ENCODE data around the gene THTPA.
"Not testable (repeated sequence)": the region's sequence is repeated elsewhere in the genome, so short reads cannot be mapped to it uniquely, and the experiment has no call there.

THTPA gene

GRCh38 chr14:23578560-23579310 lies 22.7 kb downstream of the THTPA start, which contains the start of gene JPH4:
Gene JPH4 (minus strand): TSS chr14:23578790. CDS start chr14:23577453, 1,337 bp downstream.
- no peak within 1 kb of the TSS for H3K4me3 ChIP-seq (ENCODE audit: low read depth, low read length)
- DNase-seq (ENCODE audit: low read depth), result no peak

- H3K4me3 ChIP-seq (ENCODE audit: low read depth, low read length), result no peak overlapping the region
- DNase-seq (ENCODE audit: low read depth), result no peak
These were observed 23.2 kb downstream of the THTPA start for GRCh38 chr14:23579311-23579630.

GRCh38 chr14:23579739-23580138 lies 23.7 kb downstream of the THTPA start:
- no peak overlapping the region for H3K4me3 ChIP-seq (ENCODE audit: low read depth, low read length)
- no peak for DNase-seq (ENCODE audit: low read depth)

- DNase-seq (ENCODE audit: low read depth), result no peak
- H3K4me3 ChIP-seq (ENCODE audit: low read depth, low read length), result no peak overlapping the region
These were observed 24.3 kb downstream of the THTPA start for GRCh38 chr14:23580152-23580926.

GRCh38 chr14:23580948-23581281 lies 24.8 kb downstream of the THTPA start:
- DNase-seq (ENCODE audit: low read depth), result no peak
- H3K4me3 ChIP-seq (ENCODE audit: low read depth, low read length), result no peak overlapping the region

GRCh38 chr14:23582906-23583760 lies 27.1 kb downstream of the THTPA start:
- no peak overlapping the region for H3K4me3 ChIP-seq (ENCODE audit: low read depth, low read length)
- DNase-seq (ENCODE audit: low read depth), result no peak

GRCh38 chr14:23583761-23584526 lies 27.9 kb downstream of the THTPA start:
- H3K4me3 ChIP-seq (ENCODE audit: low read depth, low read length); DNase-seq (ENCODE audit: low read depth): not testable (repeated sequence)

- H3K4me3 ChIP-seq (ENCODE audit: low read depth, low read length); DNase-seq (ENCODE audit: low read depth): not testable (repeated sequence)
These were observed 28.6 kb downstream of the THTPA start for GRCh38 chr14:23584527-23585203.

GRCh38 chr14:23588884-23589598 lies 33.0 kb downstream of the THTPA start:
- H3K4me3 ChIP-seq (ENCODE audit: low read depth, low read length), result no peak overlapping the region
- peak; percentile 64 for DNase-seq (ENCODE audit: low read depth)

- DNase-seq (ENCODE audit: low read depth), result no peak
- no peak overlapping the region for H3K4me3 ChIP-seq (ENCODE audit: low read depth, low read length)
These were observed 33.5 kb downstream of the THTPA start for GRCh38 chr14:23589606-23590005.

GRCh38 chr14:23590198-23590597 lies 34.1 kb downstream of the THTPA start:
- DNase-seq (ENCODE audit: low read depth), result no peak
- no peak overlapping the region for H3K4me3 ChIP-seq (ENCODE audit: low read depth, low read length)

GRCh38 chr14:23594191-23594590 lies 38.1 kb downstream of the THTPA start:
- DNase-seq (ENCODE audit: low read depth); H3K4me3 ChIP-seq (ENCODE audit: low read depth, low read length): not testable (repeated sequence)

- H3K4me3 ChIP-seq (ENCODE audit: low read depth, low read length), result no peak overlapping the region
- DNase-seq (ENCODE audit: low read depth), result no peak
These were observed 44.2 kb downstream of the THTPA start for GRCh38 chr14:23600322-23600707.

GRCh38 chr14:23600806-23601205 lies 44.7 kb downstream of the THTPA start:
- no peak overlapping the region for H3K4me3 ChIP-seq (ENCODE audit: low read depth, low read length)
- DNase-seq (ENCODE audit: low read depth), result no peak

GRCh38 chr14:23601424-23601823 lies 45.4 kb downstream of the THTPA start:
- DNase-seq (ENCODE audit: low read depth), result no peak
- no peak overlapping the region for H3K4me3 ChIP-seq (ENCODE audit: low read depth, low read length)

GRCh38 chr14:23601845-23602180 lies 45.7 kb downstream of the THTPA start:
- no peak for DNase-seq (ENCODE audit: low read depth)
- no peak overlapping the region for H3K4me3 ChIP-seq (ENCODE audit: low read depth, low read length)

GRCh38 chr14:23602181-23603095 lies 46.4 kb downstream of the THTPA start:
- DNase-seq (ENCODE audit: low read depth), result no peak
- no peak overlapping the region for H3K4me3 ChIP-seq (ENCODE audit: low read depth, low read length)
